ENCODE measurements around the gene KLF5.
"Not testable (repeated sequence)": the region's sequence is repeated elsewhere in the genome, so short reads cannot be mapped to it uniquely, and the experiment has no call there.

Gene KLF5

DNA sequence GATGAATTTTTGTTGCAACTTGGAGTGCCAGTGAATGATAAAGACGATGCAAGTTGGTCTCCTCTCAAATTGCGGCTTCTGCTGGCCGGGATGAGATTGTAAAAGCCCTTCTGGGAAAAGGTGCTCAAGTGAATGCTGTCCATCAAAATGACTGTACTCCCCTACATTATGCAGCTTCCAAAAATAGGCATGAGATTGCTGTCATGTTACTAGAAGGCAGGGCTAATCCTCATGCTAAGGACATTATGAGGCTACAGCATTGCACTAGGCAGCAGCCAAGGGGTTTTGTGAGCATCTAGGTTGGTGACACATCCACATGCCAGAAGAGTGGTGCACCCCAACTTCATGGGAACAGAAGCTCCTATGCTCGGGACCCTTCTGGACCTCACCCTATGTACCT, 22.2 kb upstream of the KLF5 start:
- TF ChIP-seq, protein P1, sequence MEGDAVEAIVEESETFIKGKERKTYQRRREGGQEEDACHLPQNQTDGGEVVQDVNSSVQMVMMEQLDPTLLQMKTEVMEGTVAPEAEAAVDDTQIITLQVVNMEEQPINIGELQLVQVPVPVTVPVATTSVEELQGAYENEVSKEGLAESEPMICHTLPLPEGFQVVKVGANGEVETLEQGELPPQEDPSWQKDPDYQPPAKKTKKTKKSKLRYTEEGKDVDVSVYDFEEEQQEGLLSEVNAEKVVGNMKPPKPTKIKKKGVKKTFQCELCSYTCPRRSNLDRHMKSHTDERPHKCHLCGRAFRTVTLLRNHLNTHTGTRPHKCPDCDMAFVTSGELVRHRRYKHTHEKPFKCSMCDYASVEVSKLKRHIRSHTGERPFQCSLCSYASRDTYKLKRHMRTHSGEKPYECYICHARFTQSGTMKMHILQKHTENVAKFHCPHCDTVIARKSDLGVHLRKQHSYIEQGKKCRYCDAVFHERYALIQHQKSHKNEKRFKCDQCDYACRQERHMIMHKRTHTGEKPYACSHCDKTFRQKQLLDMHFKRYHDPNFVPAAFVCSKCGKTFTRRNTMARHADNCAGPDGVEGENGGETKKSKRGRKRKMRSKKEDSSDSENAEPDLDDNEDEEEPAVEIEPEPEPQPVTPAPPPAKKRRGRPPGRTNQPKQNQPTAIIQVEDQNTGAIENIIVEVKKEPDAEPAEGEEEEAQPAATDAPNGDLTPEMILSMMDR (conservative IDR thresholded peaks at IDR 0.05) = no peak

DNA sequence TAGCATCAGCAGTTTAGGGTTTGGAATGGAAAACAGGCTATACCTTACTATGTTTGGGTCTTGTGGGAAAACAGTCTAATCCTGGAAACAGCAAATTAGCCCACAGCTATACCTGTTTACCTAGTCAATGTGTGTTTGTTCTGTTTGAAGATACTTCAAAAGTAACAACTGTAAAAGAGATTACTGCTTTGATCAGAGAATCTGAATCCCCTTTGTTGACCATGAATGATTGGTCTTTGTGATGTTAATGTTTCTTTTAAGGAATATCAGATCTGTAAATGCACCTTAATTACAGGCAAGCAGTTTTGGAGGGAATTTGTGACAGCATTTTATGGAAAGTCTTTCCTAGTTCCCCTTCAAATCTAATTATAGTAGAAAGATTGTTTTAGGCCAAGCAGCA, 20.7 kb upstream of the KLF5 start:
- no peak overlapping the region for H3K27ac ChIP-seq

More for the DNA sequence above, 22.2 kb upstream of the KLF5 start:
- no peak overlapping the region for H3K27ac ChIP-seq

DNA sequence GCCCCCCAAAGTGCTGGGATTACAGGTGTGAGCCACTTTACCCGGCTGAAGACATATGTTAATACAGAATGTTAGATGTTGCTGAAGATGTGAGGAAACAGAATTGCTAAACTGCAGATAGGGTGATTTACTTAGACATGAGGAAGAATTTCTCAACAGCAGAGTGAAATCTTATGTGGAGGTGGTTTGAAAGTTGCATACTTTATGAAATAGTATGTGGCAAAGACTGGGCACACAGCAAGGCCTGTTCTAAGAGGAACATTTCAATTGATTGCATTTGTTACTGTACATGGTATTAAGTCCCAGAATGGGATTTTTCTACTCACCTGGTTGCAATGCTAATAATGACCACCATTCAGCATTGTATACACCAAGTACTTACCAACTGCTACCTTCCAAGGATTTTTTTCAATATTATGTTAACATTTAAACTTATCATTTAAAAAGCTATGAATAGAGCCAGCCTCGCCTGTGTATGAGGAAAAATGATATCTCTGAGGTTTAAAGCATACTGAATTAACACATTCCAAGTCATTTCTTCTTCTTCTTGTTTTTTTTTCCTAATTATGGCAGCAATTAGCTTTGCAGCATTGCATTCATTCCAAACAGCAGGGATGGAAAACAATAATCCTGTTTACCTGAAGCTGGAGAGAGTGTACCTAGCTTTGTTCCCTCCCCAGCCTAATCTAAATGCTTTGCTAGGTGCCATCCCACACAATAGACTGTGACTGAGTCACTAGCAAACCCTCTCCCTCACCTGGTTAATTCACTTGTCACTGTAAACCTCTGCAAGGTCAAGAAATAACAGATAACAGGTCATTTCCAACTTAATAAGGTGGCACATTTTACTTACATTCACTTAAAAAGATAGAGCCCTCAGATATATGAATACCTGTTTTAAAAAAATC, 19.4 kb upstream of the KLF5 start:
- no peak overlapping the region for H3K27ac ChIP-seq
- TF ChIP-seq, protein P1 (conservative IDR thresholded peaks at IDR 0.05) = no peak

More for the DNA sequence above, 20.7 kb upstream of the KLF5 start:
- TF ChIP-seq, protein P1 (conservative IDR thresholded peaks at IDR 0.05) = no peak

DNA sequence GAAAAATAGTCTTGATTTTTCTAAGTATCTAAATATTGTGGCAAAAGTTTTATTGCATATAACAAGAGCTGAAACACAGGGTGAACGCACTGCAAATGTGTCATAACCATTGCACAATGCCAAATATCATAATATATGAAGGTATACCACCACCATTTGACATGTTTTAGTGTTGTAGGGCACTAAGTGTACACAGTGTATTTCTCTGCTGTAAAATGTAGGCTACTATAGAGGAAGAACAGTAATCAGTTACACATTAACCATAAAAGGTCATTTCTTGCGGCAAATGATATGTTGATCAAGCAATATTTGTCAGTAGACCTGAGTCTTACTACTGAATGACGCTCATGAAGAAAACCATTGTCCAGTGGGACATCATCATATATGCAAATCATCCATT, 18.3 kb upstream of the KLF5 start:
- no peak overlapping the region for H3K27ac ChIP-seq
- TF ChIP-seq, protein P1 (conservative IDR thresholded peaks at IDR 0.05) = no peak

DNA sequence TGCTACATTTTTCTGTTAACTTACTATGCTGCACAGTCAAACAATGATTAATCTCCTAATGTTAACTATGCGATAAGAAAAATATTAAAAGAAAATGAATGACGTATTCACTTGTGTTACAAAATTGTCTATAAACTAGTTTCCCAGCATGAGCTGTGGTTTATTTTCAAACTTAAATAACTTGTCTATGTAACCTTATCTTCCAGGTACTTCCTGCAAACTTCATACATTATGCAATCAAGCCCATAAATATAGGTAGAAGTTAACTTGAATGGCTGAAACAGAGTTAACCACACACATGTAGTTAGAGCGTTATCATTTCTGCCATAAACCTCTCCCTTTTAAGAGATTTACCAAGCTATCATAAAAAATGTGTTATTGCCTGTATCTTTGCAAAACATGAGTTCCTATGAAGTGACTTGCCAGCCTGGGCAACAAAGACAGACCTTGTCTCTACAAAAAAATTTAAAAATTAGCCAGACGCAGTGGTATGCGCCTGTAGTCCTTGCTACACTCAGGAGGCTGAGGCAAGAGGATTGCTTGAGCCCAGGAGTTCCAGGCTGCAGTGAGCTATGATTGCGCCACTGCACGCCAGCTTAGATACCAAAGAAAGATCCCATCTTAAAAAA, 17.7 kb upstream of the KLF5 start:
- TF ChIP-seq, protein P1 (conservative IDR thresholded peaks at IDR 0.05) = no peak
- H3K27ac ChIP-seq = no peak overlapping the region

DNA sequence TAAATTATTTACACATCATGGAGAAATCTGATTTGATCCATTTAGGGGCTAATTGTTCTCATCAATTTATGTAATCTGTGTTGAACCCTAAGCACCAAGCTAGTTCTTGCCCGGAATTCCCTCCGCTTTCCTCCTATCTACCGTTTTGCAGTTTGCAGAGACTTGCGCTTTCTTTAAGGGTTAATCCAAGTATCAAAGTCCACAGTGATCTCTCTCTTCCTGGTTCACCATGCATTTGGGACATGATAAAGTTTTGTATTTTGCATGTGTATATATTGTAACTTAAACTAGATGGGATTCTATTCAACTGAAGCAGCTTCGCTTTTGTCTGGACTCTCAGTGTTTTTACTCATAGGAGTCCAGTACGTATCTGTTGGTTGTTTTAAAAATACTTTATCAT, 13.8 kb upstream of the KLF5 start:
- H3K27ac ChIP-seq = no peak overlapping the region
- TF ChIP-seq, protein P1 (conservative IDR thresholded peaks at IDR 0.05) = no peak

DNA sequence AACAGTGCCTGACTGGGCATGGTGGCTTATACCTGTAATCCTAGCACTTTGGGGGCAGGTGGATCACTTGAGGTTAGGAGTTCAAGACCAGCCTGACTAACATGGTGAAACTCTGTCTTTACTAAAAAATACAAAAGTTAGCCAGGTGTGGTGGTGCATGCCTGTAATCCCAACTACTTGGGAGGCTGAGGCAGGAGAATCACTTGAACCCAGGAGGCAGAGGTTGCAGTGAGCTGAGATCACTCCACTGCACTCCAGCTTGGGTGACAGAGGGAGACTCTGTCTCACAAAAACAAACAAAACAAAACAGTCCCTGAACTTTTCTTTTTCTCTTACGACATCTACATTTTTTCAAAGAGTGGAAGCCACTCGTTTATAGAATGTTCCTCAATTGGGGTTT, 10.2 kb upstream of the KLF5 start:
- not testable (repeated sequence) for H3K27ac ChIP-seq

DNA sequence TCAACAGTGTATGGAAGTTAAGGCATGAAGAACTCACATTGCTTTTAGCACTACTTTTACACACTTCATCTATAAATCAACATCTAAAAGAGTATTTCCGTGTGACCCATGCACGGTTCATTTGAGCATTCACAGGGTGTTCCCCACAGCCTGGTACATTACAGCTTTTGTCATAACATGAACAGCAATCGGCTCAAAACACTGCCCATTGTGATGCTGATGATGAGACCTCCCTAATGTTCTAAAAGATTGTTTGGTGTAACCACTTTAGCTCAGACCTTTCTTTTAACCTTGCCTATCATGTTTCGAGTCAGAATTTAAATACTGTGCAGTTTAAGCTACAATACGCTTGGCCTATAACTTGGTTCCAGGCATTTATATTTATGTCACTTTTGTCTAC, 4.1 kb upstream of the KLF5 start:
- TF ChIP-seq, protein P1 (conservative IDR thresholded peaks at IDR 0.05) = no peak
- no peak overlapping the region for H3K27ac ChIP-seq

Data from VCaP (cell line).